HepG2 (cell line): ENCODE results near the gene ERV3-1. TPM values are rescaled to one million over a fixed set of nuclear protein-coding genes. Genes with fewer than 3 reads are reported as not detected.

ENCODE experiments used
- CENPBD1 ChIP-seq: sonication (generic); formaldehyde crosslinking; IDR thresholded peaks from 2 replicates; pipeline ENCODE4 v1.8.0; 2022; ENCODE audit warnings: missing genetic modification reagents, low read depth, mild to moderate bottlenecking, borderline replicate concordance
- CREM ChIP-seq, 2 experiments: sonication (generic) in 1 of 2; formaldehyde crosslinking in 1 of 2; IDR thresholded peaks; 2 replicates each; pipeline versions ENCODE4 v1.4.0 to v1.6.1; 2016 to 2020; ENCODE audit warnings: antibody characterized with exemption in 1 of 2, mild to moderate bottlenecking in 1 of 2, missing genetic modification reagents in 1 of 2
- EED ChIP-seq: sonication (generic); formaldehyde crosslinking; IDR thresholded peaks from 2 replicates; pipeline ENCODE4 v1.5.0; 2020; ENCODE audit warnings: mild to moderate bottlenecking, missing genetic modification reagents
- GABPB1 ChIP-seq: IDR thresholded peaks from 2 replicates; pipeline ENCODE4 v1.6.1; 2016; ENCODE audit warnings: mild to moderate bottlenecking, missing genetic modification reagents, moderate library complexity, missing compliant biosample characterization
- HOMEZ ChIP-seq: IDR thresholded peaks from 2 replicates; pipeline ENCODE4 v1.6.1; 2016; ENCODE audit warnings: low read depth
- IKZF4 ChIP-seq: sonication (generic); formaldehyde crosslinking; IDR thresholded peaks from 2 replicates; pipeline ENCODE4 v1.5.1; 2020; ENCODE audit warnings: borderline replicate concordance, mild to moderate bottlenecking, low read depth, missing genetic modification reagents; ENCODE audit errors: not compliant biosample characterization
- MXD4 ChIP-seq: IDR thresholded peaks from 2 replicates; pipeline ENCODE4 v1.6.1; 2016; ENCODE audit warnings: mild to moderate bottlenecking, missing biosample characterization, missing genetic modification reagents
- NR2C2 ChIP-seq: sonication (generic); formaldehyde crosslinking; IDR thresholded peaks from 2 replicates; pipeline ENCODE4 v1.4.0; 2020; ENCODE audit warnings: missing genetic modification reagents, mild to moderate bottlenecking, moderate library complexity, borderline replicate concordance
- POLR2G ChIP-seq: fragments of 200-400 bp; formaldehyde crosslinking; IDR thresholded peaks from 2 replicates; pipeline ENCODE4 v1.6.1; 2018; ENCODE audit warnings: mild to moderate bottlenecking, low read depth, low read length, moderate library complexity
- TEF ChIP-seq: sonication (generic); formaldehyde crosslinking; IDR thresholded peaks from 2 replicates; pipeline ENCODE4 v1.5.0; 2020; ENCODE audit warnings: missing genetic modification reagents
- UBTF ChIP-seq: sonication (generic); formaldehyde crosslinking; IDR thresholded peaks from 2 replicates; pipeline ENCODE4 v1.4.0; 2020; ENCODE audit warnings: mild to moderate bottlenecking, missing genetic modification reagents
- ZFP36L1 ChIP-seq: sonication (generic); formaldehyde crosslinking; IDR thresholded peaks from 2 replicates; pipeline ENCODE4 v1.8.0; 2022; ENCODE audit warnings: mild to moderate bottlenecking, missing genetic modification reagents, moderate library complexity
- ZNF142 ChIP-seq: sonication (generic); formaldehyde crosslinking; IDR thresholded peaks from 2 replicates; pipeline ENCODE4 v1.4.0; 2020; ENCODE audit warnings: missing genetic modification reagents
- ZNF44 ChIP-seq: sonication (generic); formaldehyde crosslinking; IDR thresholded peaks from 2 replicates; pipeline ENCODE4 v1.5.1; 2020; ENCODE audit warnings: mild to moderate bottlenecking, missing genetic modification reagents
- ZNF746 ChIP-seq: sonication (generic); formaldehyde crosslinking; IDR thresholded peaks from 2 replicates; pipeline ENCODE4 v1.8.0; 2022; ENCODE audit warnings: mild to moderate bottlenecking, missing genetic modification reagents
- ZNF883 ChIP-seq: sonication (generic); formaldehyde crosslinking; IDR thresholded peaks from 2 replicates; pipeline ENCODE4 v1.5.1; 2020; ENCODE audit warnings: mild to moderate bottlenecking, missing genetic modification reagents; ENCODE audit errors: not compliant biosample characterization
- polyA plus RNA-seq, 8 experiments: library from polyadenylated mRNA; depleted of rRNA in 3 of 8; stranded (reverse) in 7 of 8; unstranded in 1 of 8; fragments of >200 nt; fragmentation: Illumina TruSeq in 4 of 8; extraction: Trizol in 4 of 8; gene quantifications; 2 replicates each; pipeline versions ENCODE4 v1.2.1 to v1.2.3, GENCODE V29; 2011 to 2016; ENCODE audit warnings: low read depth in 4 of 8, missing spikeins in 1 of 8, mixed read lengths in 1 of 8; ENCODE audit not compliant: insufficient read depth in 1 of 8
- total RNA-seq, 5 experiments: library from RNA; depleted of rRNA; stranded (reverse); fragments of >200 nt; fragmentation: Illumina TruSeq; extraction: Trizol; gene quantifications; 2 replicates each; pipeline ENCODE4 v1.2.3, GENCODE V29; 2016; ENCODE audit warnings: low read depth in 1 of 5

The ERV3-1 gene
- total and polyA plus RNA-seq, 2 of the 13 experiments (the other 11 are each of a cell fraction or from before 2014, with no cell fraction given): 20.4 to 86.3 TPM

- 0 out of 2 replicates have a peak, but pooled peaks have one; percentile 23 for TF ChIP-seq NR2C2
- peak; percentile 98 for TF ChIP-seq POLR2G
- peak; percentile 50; the same call in 1 of the 2 replicates for TF ChIP-seq HOMEZ
- TF ChIP-seq MXD4: no peak; the same call in 1 of the 2 replicates
- peak; percentile 77 for TF ChIP-seq IKZF4 (CRISPR knock-in tag)
- peak; percentile 74; the same call in 1 of the 2 replicates for TF ChIP-seq ZNF142 (CRISPR knock-in tag)
- peak; percentile 61; the same call in 1 of the 2 replicates for TF ChIP-seq ZFP36L1 (CRISPR knock-in tag)
- peak; percentile 78 for TF ChIP-seq ZNF883 (CRISPR knock-in tag)
- TF ChIP-seq GABPB1 (CRISPR knock-in tag): peak; percentile 72
- TF ChIP-seq ZNF746 (CRISPR knock-in tag): peak; percentile 68; the same call in 1 of the 2 replicates
- TF ChIP-seq UBTF: peak; percentile 88
- peak; percentile 83 for TF ChIP-seq EED (CRISPR knock-in tag)
- TF ChIP-seq CREM (IDR thresholded peaks at IDR 0.05): peak; percentile 64
- no peak for TF ChIP-seq CREM (CRISPR knock-in tag; IDR thresholded peaks at IDR 0.05)
- no peak for TF ChIP-seq CENPBD1 (CRISPR knock-in tag)
- TF ChIP-seq ZNF44 (CRISPR knock-in tag): peak; percentile 88; the same call in 1 of the 2 replicates
- peak; percentile 63; the same call in 1 of the 2 replicates for TF ChIP-seq TEF
These were observed at the start of gene ERV3-1 (continued) for GRCh38 chr7:65006094-65006992.
